ENCODE data around the gene SLC2A9.

DNA sequence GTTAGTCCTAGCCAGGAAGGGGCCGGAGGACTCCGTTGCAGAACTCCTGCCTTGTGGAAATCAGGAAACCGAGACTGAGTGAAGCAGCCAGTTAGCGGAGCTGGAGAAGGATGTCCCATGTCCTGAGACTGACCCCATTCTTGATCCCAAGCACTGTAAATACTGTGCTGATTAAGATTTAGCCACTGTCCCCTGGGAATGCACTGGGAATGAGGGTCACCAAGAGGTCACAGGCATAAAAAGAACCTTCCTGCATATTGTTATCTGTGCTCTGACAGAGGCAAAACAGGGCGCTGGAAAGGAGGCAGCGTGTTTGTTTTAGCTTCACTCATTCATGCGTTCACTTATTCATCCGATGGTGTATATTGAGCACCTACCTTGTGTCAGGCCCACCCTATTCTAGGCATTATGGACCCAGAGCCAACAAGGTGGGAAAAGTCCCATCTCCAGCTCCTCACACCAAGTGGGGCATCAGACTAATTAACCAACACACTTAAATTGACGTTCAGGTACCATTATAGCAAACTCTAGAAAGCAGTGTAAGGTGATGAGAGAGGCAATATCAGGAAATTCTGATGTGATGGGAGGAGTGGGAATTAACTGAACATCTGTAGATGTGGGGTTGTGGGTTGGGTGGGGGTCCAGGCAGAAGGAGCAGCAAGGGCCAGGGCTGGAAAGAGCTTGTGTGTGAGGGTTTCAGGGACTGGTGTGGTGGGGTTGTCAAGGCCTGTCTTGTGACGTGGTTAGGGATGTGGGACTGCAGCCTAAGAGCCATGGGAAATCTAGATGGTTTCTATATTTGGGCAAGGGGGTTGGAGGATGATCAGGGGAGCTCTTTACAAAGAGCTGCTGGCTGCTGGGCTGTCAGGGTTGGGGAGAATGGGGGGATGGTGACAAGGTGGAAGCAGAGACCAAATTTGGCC, 10.6 kb upstream of the SLC2A9 start:
- TF ChIP-seq EP300 (IDR thresholded peaks at IDR 0.05) (no peak), POLR2A (IDR thresholded peaks at IDR 0.05) (no peak)
- TF ChIP-seq, protein P1, sequence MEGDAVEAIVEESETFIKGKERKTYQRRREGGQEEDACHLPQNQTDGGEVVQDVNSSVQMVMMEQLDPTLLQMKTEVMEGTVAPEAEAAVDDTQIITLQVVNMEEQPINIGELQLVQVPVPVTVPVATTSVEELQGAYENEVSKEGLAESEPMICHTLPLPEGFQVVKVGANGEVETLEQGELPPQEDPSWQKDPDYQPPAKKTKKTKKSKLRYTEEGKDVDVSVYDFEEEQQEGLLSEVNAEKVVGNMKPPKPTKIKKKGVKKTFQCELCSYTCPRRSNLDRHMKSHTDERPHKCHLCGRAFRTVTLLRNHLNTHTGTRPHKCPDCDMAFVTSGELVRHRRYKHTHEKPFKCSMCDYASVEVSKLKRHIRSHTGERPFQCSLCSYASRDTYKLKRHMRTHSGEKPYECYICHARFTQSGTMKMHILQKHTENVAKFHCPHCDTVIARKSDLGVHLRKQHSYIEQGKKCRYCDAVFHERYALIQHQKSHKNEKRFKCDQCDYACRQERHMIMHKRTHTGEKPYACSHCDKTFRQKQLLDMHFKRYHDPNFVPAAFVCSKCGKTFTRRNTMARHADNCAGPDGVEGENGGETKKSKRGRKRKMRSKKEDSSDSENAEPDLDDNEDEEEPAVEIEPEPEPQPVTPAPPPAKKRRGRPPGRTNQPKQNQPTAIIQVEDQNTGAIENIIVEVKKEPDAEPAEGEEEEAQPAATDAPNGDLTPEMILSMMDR (IDR thresholded peaks at IDR 0.05): no peak
